ENCODE data around the gene SPATA3.

SPATA3 gene

DNA sequence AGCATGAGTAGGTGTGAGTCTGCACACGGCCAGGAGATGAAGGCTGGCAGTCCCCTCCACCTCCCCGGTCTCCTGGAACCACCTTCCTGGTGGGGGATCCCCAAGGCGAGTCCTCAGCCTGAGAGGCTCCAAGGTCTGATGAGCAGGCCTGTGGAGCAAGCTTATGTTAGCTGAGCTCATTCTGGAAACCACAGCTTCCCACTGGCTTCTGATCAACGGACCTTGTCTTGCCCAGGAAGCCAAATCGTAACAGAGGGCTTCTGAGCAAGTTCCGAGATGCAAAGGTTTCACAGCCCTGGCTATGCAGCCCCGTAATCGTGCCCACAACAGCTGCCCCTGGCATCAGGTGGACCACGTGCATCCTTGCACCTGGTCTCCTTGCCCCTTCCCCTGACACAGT is 42.1 kb upstream of the SPATA3 start:
- Histone ChIP-seq H3K4me1 (no peaks in the 10 kb centered on the region), H3K4me3 (ENCODE audit: low read depth, low read length) (no peak overlapping the region), H3K27me3 (ENCODE audit: control insufficient read depth, insufficient read depth, low read length) (no peaks in the 10 kb centered on the region), H3K9ac (no peak overlapping the region), H3K27ac (no peak overlapping the region), H3K36me3 (ENCODE audit: control insufficient read depth, insufficient read depth, low read length) (no peaks in the 10 kb centered on the region), H3K9me3 (ENCODE audit: control insufficient read depth, low read length) (no peaks in the 10 kb centered on the region), H3K4me2 (ENCODE audit: low read length) (no peak overlapping the region), H3K79me2 (no peaks in the 10 kb centered on the region), H2AFZ (no peak overlapping the region)
- TF ChIP-seq CTCF (IDR thresholded peaks at IDR 0.05): no peak

DNA sequence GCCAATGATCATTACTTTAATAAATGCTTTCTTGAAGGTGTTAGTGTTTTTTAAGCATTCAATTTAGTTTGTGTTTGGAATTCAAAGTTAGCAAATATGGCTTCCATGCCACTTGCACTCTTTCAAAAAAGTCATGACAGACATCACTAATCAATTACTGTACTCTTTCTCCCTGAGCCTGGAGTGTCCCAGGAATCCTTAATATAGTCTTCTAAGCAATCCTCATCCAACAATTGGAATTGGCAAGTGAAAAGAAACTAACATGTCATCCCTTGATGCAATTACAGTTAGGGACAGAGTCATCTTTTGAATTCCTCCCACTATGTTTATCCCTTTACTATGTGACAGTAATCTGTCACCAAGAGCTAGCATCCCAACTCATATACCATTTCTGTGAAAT is 41.2 kb upstream of the SPATA3 start:
- H3K4me3 ChIP-seq (ENCODE audit: low read depth, low read length): no peak overlapping the region
- H3K9me3 ChIP-seq (ENCODE audit: control insufficient read depth, low read length): no peaks in the 10 kb centered on the region
- no peak for TF ChIP-seq CTCF (IDR thresholded peaks at IDR 0.05)
- no peaks in the 10 kb centered on the region for H3K36me3 ChIP-seq (ENCODE audit: control insufficient read depth, insufficient read depth, low read length)
- H3K4me1 ChIP-seq: no peaks in the 10 kb centered on the region
- H3K4me2 ChIP-seq (ENCODE audit: low read length): no peak overlapping the region
- H3K9ac ChIP-seq: no peak overlapping the region
- H2AFZ ChIP-seq: no peak overlapping the region
- H3K27me3 ChIP-seq (ENCODE audit: control insufficient read depth, insufficient read depth, low read length): no peaks in the 10 kb centered on the region
- H3K27ac ChIP-seq: no peak overlapping the region
- H3K79me2 ChIP-seq: no peaks in the 10 kb centered on the region

- no peak overlapping the region for H2AFZ ChIP-seq
- no peaks in the 10 kb centered on the region for H3K4me1 ChIP-seq
- H3K9me3 ChIP-seq (ENCODE audit: control insufficient read depth, low read length): no peaks in the 10 kb centered on the region
- no peak overlapping the region for H3K27ac ChIP-seq
- H3K36me3 ChIP-seq (ENCODE audit: control insufficient read depth, insufficient read depth, low read length): no peaks in the 10 kb centered on the region
- H3K9ac ChIP-seq: no peak overlapping the region
- no peak for TF ChIP-seq CTCF (IDR thresholded peaks at IDR 0.05)
- H3K4me3 ChIP-seq (ENCODE audit: low read depth, low read length): no peak overlapping the region
- no peaks in the 10 kb centered on the region for H3K79me2 ChIP-seq
- H3K27me3 ChIP-seq (ENCODE audit: control insufficient read depth, insufficient read depth, low read length): no peaks in the 10 kb centered on the region
- H3K4me2 ChIP-seq (ENCODE audit: low read length): no peak overlapping the region
Observed at GRCh38 chr2:230955163-230955737, 40.7 kb upstream of the SPATA3 start.

- no peaks in the 10 kb centered on the region for H3K79me2 ChIP-seq
- no peaks in the 10 kb centered on the region for H3K9me3 ChIP-seq (ENCODE audit: control insufficient read depth, low read length)
- no peaks in the 10 kb centered on the region for H3K4me1 ChIP-seq
- peak overlapping the region; percentile 59 for H2AFZ ChIP-seq
- no peaks in the 10 kb centered on the region for H3K27me3 ChIP-seq (ENCODE audit: control insufficient read depth, insufficient read depth, low read length)
- no peaks in the 10 kb centered on the region for H3K36me3 ChIP-seq (ENCODE audit: control insufficient read depth, insufficient read depth, low read length)
- peak overlapping the region; percentile 78 for H3K4me2 ChIP-seq (ENCODE audit: low read length)
- H3K9ac ChIP-seq: no peak overlapping the region
- H3K4me3 ChIP-seq (ENCODE audit: low read depth, low read length): peak overlapping the region; percentile 41
- no peak overlapping the region for H3K27ac ChIP-seq
- no peak for TF ChIP-seq CTCF (IDR thresholded peaks at IDR 0.05)
Observed at GRCh38 chr2:230956827-230957755, 38.8 kb upstream of the SPATA3 start.

All from parathyroid adenoma (tissue), 2 donors.